ENCODE results near the gene RNF144B.

DNA sequence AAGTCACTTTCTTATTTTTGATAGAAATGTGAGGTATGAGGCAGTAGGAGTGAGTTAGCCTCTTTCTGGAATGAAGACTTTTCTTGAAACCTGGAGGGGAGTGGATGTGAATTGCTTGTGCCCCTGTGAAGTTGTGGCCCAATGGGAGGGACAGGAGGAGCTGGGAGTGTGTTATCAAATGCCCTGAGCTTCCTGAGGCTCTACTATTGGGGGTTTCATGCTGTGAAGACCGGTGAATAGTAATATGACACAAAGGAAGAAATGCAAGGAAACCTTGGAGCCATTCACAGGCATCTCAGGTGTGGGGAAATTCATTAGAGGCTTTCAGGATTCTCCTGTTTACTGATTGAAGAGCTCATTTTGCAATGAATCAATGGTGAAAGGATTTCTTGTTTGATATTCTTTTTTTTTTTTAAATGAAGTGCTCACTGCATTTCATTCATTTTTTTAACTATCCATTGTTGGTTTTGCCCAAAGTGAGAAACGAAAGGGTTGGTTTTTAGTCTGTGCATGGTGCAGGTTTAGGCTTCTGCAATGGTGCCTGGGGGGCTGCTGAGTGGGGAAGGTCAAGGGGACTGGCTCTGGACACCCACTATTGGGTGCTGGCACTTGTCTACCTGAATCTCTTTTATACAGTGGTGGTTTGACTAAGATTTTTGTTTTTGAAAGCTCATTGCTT, 8.2 kb downstream of the RNF144B start:
- TF ChIP-seq CTCF (IDR thresholded peaks at IDR 0.05 in 8 of 11, conservative IDR thresholded peaks at IDR 0.05 in 3 of 11): no peak
- TF ChIP-seq POLR2A (IDR thresholded peaks at IDR 0.05): no peak
- no peak for TF ChIP-seq POLR2AphosphoS5 (IDR thresholded peaks at IDR 0.05)

Measured in spleen (tissue), 7 donors.